Suprapubic skin (tissue), 3 donors: Measurements from ENCODE around the gene ME3.

Experiments used
- CTCF ChIP-seq, 2 donors: fragments of 200-600 bp in 1 of 2; fragments of 450-650 bp in 1 of 2; sonication (generic) in 1 of 2; IDR thresholded peaks; one replicate each; pipeline ENCODE4 v1.5.1; 2016 to 2019; ENCODE audit warnings: antibody characterized with exemption in 2 of 2, mild to moderate bottlenecking in 1 of 2, moderate library complexity in 1 of 2
- EP300 ChIP-seq: sonication (generic); formaldehyde crosslinking; IDR thresholded peaks from one replicate; pipeline ENCODE4 v1.6.1; 2017; ENCODE audit warnings: antibody characterized with exemption

GRCh38 chr11:86717817-86718501 is 45.5 kb upstream of the ME3 start:
- TF ChIP-seq CTCF (IDR thresholded peaks at IDR 0.05): no peak
- TF ChIP-seq EP300: no peak
